ENCODE data around the gene TMED5.

DNA sequence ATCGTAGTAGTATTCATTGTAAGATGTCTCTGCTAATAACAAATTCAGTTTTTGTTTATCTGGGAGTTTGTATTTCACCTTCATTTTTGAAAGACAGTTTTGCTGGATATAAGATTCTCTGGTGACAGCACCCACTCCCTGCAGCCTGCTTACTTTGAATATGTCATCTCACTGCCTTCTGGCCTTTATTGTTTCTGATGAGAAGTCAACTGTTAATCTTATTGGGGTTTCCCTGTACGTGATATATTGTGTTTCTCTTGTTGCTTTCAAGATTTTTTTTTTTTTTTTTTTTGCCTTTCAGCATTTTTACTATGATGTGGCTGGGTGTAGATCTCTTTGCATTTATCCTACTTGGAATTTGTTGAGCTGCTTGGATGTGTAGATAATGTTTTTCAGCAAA lies 71.9 kb downstream of the TMED5 start:
- TF ChIP-seq, protein P1, sequence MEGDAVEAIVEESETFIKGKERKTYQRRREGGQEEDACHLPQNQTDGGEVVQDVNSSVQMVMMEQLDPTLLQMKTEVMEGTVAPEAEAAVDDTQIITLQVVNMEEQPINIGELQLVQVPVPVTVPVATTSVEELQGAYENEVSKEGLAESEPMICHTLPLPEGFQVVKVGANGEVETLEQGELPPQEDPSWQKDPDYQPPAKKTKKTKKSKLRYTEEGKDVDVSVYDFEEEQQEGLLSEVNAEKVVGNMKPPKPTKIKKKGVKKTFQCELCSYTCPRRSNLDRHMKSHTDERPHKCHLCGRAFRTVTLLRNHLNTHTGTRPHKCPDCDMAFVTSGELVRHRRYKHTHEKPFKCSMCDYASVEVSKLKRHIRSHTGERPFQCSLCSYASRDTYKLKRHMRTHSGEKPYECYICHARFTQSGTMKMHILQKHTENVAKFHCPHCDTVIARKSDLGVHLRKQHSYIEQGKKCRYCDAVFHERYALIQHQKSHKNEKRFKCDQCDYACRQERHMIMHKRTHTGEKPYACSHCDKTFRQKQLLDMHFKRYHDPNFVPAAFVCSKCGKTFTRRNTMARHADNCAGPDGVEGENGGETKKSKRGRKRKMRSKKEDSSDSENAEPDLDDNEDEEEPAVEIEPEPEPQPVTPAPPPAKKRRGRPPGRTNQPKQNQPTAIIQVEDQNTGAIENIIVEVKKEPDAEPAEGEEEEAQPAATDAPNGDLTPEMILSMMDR (IDR thresholded peaks at IDR 0.05) = no peak
- no peak for TF ChIP-seq POLR2A (IDR thresholded peaks at IDR 0.05)

Measured in right lobe of liver (tissue), 4 donors.